GM10248 (cell line): ENCODE measurements around the gene L3MBTL3.
"Not testable (repeated sequence)": the region's sequence is repeated elsewhere in the genome, so short reads cannot be mapped to it uniquely, and the experiment has no call there.

Experiments
- CTCF ChIA-PET: fragments of 300-600 bp; sonication (Branson Sonifier 250); formaldehyde crosslinking; extraction: SDS; loops from one replicate; lab custom pipeline; 2021; ENCODE audit warnings: antibody characterized with exemption; lab: Yijun Ruan, JAX
- POLR2A ChIA-PET: fragments of 350-650 bp; sonication (Branson Sonifier 250); formaldehyde crosslinking; extraction: SDS; loops from one replicate; lab custom pipeline; 2020; ENCODE audit warnings: antibody characterized with exemption; lab: Yijun Ruan, JAX
- DNase-seq: peaks from one replicate; pipeline ENCODE4 v3.0.0; 2012; ENCODE audit errors: extremely low spot score
- CTCF ChIP-seq: IDR thresholded peaks from 2 replicates; pipeline ENCODE4 v1.5.1; 2012; ENCODE audit warnings: mild to moderate bottlenecking, low read depth; ENCODE audit errors: extremely low read depth, missing control alignments, control extremely low read depth

Gene L3MBTL3

GRCh38 chr6:130167655-130168054, 149.3 kb downstream of the L3MBTL3 start:
- no peak for DNase-seq
- CTCF ChIA-PET: interaction anchor here (0.9 kb wide), 1 partner anchor 10 kb away, joined by 4 read pairs; no protein-coding TSS in a partner anchor
- POLR2A ChIA-PET: no interaction called here
- TF ChIP-seq CTCF: no peak

- CTCF ChIA-PET: interaction anchor here (1.4 kb wide), 1 partner anchor 17 kb away, joined by 3 read pairs; no protein-coding TSS in a partner anchor
- DNase-seq, POLR2A ChIA-PET: not testable (repeated sequence)
Measured at GRCh38 chr6:130170160-130170559, 151.8 kb downstream of the L3MBTL3 start.

- CTCF ChIA-PET: interaction anchor here (1.3 kb wide), 1 partner anchor 10 kb away, joined by 3 read pairs; no protein-coding TSS in a partner anchor
- DNase-seq, POLR2A ChIA-PET: not testable (repeated sequence)
Measured at GRCh38 chr6:130173377-130174004, 155.1 kb downstream of the L3MBTL3 start.

- POLR2A ChIA-PET: no interaction called here
- CTCF ChIA-PET: interaction anchor here (0.9 to 1.1 kb wide), 2 partner anchors 14 to 547 kb away, joined by 3 read pairs; no protein-coding TSS in a partner anchor
- TF ChIP-seq CTCF: no peak
- DNase-seq: no peak
Measured at GRCh38 chr6:130176378-130176777, 158.0 kb downstream of the L3MBTL3 start.

- CTCF ChIA-PET: interaction anchor here (0.8 to 1.6 kb wide), 3 partner anchors 9 to 11 kb away, joined by 4 to 7 read pairs (median 4); no protein-coding TSS in a partner anchor
- TF ChIP-seq CTCF: no peak
- POLR2A ChIA-PET: no interaction called here
- no peak for DNase-seq
Measured at GRCh38 chr6:130178692-130179091, 160.3 kb downstream of the L3MBTL3 start.

- DNase-seq: no peak
- TF ChIP-seq CTCF: no peak
- CTCF ChIA-PET: no interaction called here
- POLR2A ChIA-PET: no interaction called here
Measured at GRCh38 chr6:130182466-130182865, 164.1 kb downstream of the L3MBTL3 start.

- CTCF ChIA-PET: interaction anchor here (0.9 kb wide), 1 partner anchor 10 kb away, joined by 3 read pairs; no protein-coding TSS in a partner anchor
- TF ChIP-seq CTCF: no peak
- POLR2A ChIA-PET: no interaction called here
- DNase-seq: no peak
Measured at GRCh38 chr6:130183271-130184222, 165.2 kb downstream of the L3MBTL3 start.
